HepG2 (cell line): Measurements from ENCODE around the gene ABHD1. TPM values are rescaled to one million over a fixed set of nuclear protein-coding genes. Genes with fewer than 3 reads are reported as not detected.

ENCODE experiments used
- E2F1 ChIP-seq: sonication (generic); formaldehyde crosslinking; IDR thresholded peaks from 2 replicates; pipeline ENCODE4 v1.5.0; 2020; ENCODE audit warnings: missing genetic modification reagents
- FIP1L1 ChIP-seq: fragments of 200-400 bp; formaldehyde crosslinking; IDR thresholded peaks from 2 replicates; pipeline ENCODE4 v1.6.1; 2018; ENCODE audit warnings: low read depth, mild to moderate bottlenecking, low read length, moderate library complexity, borderline replicate concordance; ENCODE audit not compliant: insufficient read depth
- FOXP1 ChIP-seq, 2 experiments: fragments of 450-650 bp in 1 of 2; IDR thresholded peaks; 2 replicates each; pipeline ENCODE4 v1.6.1; 2017 to 2018; ENCODE audit warnings: antibody characterized with exemption in 1 of 2
- HNF4A ChIP-seq: sonication (generic); formaldehyde crosslinking; IDR thresholded peaks from 2 replicates; pipeline ENCODE4 v1.4.0; 2020; ENCODE audit warnings: missing genetic modification reagents
- HNF4G ChIP-seq, 2 experiments: sonication (generic) in 1 of 2; formaldehyde crosslinking in 1 of 2; IDR thresholded peaks; 2 replicates each; pipeline versions ENCODE4 v1.4.0 to v1.6.1; 2011 to 2020; ENCODE audit warnings: borderline replicate concordance in 2 of 2, low read depth in 2 of 2, mild to moderate bottlenecking in 2 of 2, low read length in 1 of 2, missing genetic modification reagents in 1 of 2, moderate library complexity in 1 of 2
- NCOA2 ChIP-seq: sonication (generic); formaldehyde crosslinking; IDR thresholded peaks from 2 replicates; pipeline ENCODE4 v1.8.0; 2022; ENCODE audit warnings: inconsistent platforms
- NFE2L1 ChIP-seq: sonication (generic); formaldehyde crosslinking; IDR thresholded peaks from 2 replicates; pipeline ENCODE4 v1.4.0; 2020; ENCODE audit warnings: missing genetic modification reagents, mild to moderate bottlenecking, borderline replicate concordance
- NFE2L2 ChIP-seq: fragments of 150-350 bp; IDR thresholded peaks from 2 replicates; pipeline ENCODE4 v1.6.1; 2014; ENCODE audit warnings: low read length
- NR2F6 ChIP-seq, 2 experiments: IDR thresholded peaks; 2 replicates each; pipeline ENCODE4 v1.6.1; 2016; ENCODE audit warnings: antibody characterized with exemption in 1 of 2, mild to moderate bottlenecking in 1 of 2
- PAXIP1 ChIP-seq: sonication (generic); formaldehyde crosslinking; conservative IDR thresholded peaks from 2 replicates; pipeline ENCODE4 v1.4.0; 2020; ENCODE audit warnings: mild to moderate bottlenecking, missing genetic modification reagents, moderate library complexity
- PPARG ChIP-seq: conservative IDR thresholded peaks from 2 replicates; pipeline ENCODE4 v1.6.1; 2016; ENCODE audit warnings: missing biosample characterization, missing genetic modification reagents
- SMARCE1 ChIP-seq: fragments of 450-650 bp; IDR thresholded peaks from 2 replicates; pipeline ENCODE4 v1.6.1; 2017; ENCODE audit warnings: borderline replicate concordance
- SNAPC5 ChIP-seq: sonication (generic); formaldehyde crosslinking; IDR thresholded peaks from 2 replicates; pipeline ENCODE4 v1.8.1; 2023; ENCODE audit warnings: mild to moderate bottlenecking, missing genetic modification reagents, borderline replicate concordance
- SOX13 ChIP-seq, 3 experiments: fragments of 450-650 bp in 1 of 3; sonication (generic) in 1 of 3; formaldehyde crosslinking in 1 of 3; IDR thresholded peaks in 2 of 3; conservative IDR thresholded peaks in 1 of 3; 2 replicates each; pipeline versions ENCODE4 v1.5.0 to v1.6.1; 2016 to 2020; ENCODE audit warnings: antibody characterized with exemption in 1 of 3, mild to moderate bottlenecking in 1 of 3, missing compliant biosample characterization in 1 of 3, missing genetic modification reagents in 1 of 3, moderate library complexity in 1 of 3
- SOX6 ChIP-seq, 2 experiments: fragments of 450-650 bp in 1 of 2; sonication (generic) in 1 of 2; formaldehyde crosslinking in 1 of 2; IDR thresholded peaks; 2 replicates each; pipeline versions ENCODE4 v1.4.0 to v1.6.1; 2017 to 2020; ENCODE audit warnings: antibody characterized with exemption in 1 of 2, mild to moderate bottlenecking in 1 of 2, missing genetic modification reagents in 1 of 2
- TSC22D2 ChIP-seq: sonication (generic); formaldehyde crosslinking; IDR thresholded peaks from 2 replicates; pipeline ENCODE4 v1.5.1; 2020; ENCODE audit warnings: missing genetic modification reagents, mild to moderate bottlenecking, borderline replicate concordance
- ZBED4 ChIP-seq: sonication (generic); formaldehyde crosslinking; IDR thresholded peaks from 2 replicates; pipeline ENCODE4 v1.4.0; 2020; ENCODE audit warnings: missing genetic modification reagents, borderline replicate concordance
- ZBTB42 ChIP-seq: sonication (generic); formaldehyde crosslinking; IDR thresholded peaks from 2 replicates; pipeline ENCODE4 v1.5.0; 2020; ENCODE audit warnings: mild to moderate bottlenecking, missing genetic modification reagents
- ZNF30 ChIP-seq: sonication (generic); formaldehyde crosslinking; IDR thresholded peaks from 2 replicates; pipeline ENCODE4 v1.5.0; 2020; ENCODE audit warnings: mild to moderate bottlenecking, missing genetic modification reagents
- polyA plus RNA-seq, 8 experiments: library from polyadenylated mRNA; depleted of rRNA in 3 of 8; stranded (reverse) in 7 of 8; unstranded in 1 of 8; fragments of >200 nt; fragmentation: Illumina TruSeq in 4 of 8; extraction: Trizol in 4 of 8; gene quantifications; 2 replicates each; pipeline versions ENCODE4 v1.2.1 to v1.2.3, GENCODE V29; 2011 to 2016; ENCODE audit warnings: low read depth in 4 of 8, missing spikeins in 1 of 8, mixed read lengths in 1 of 8; ENCODE audit not compliant: insufficient read depth in 1 of 8
- total RNA-seq, 5 experiments: library from RNA; depleted of rRNA; stranded (reverse); fragments of >200 nt; fragmentation: Illumina TruSeq; extraction: Trizol; gene quantifications; 2 replicates each; pipeline ENCODE4 v1.2.3, GENCODE V29; 2016; ENCODE audit warnings: low read depth in 1 of 5

ABHD1 gene
- total and polyA plus RNA-seq, 2 of the 13 experiments (the other 11 are each of a cell fraction or from before 2014, with no cell fraction given), result 0.04 to 0.81 TPM

GRCh38 chr2:27179344-27180000 lies 55.9 kb downstream of the ABHD1 start (continued):
- TF ChIP-seq PAXIP1 (CRISPR knock-in tag), result peak; percentile 68
- peak; percentile 41 for TF ChIP-seq HNF4A
- no peak for TF ChIP-seq ZBED4 (CRISPR knock-in tag)
- no peak for TF ChIP-seq ZBTB42
- TF ChIP-seq SMARCE1, result no peak
- peak; percentile 64 for TF ChIP-seq NCOA2 (CRISPR knock-in tag)
- TF ChIP-seq SOX6 (IDR thresholded peaks at IDR 0.05), result no peak
- TF ChIP-seq SOX6 (CRISPR knock-in tag; IDR thresholded peaks at IDR 0.05), result peak; percentile 79
- no peak for TF ChIP-seq SOX13 (IDR thresholded peaks at IDR 0.05)
- TF ChIP-seq SOX13 (CRISPR knock-in tag; conservative IDR thresholded peaks at IDR 0.05 in 1 of 2, IDR thresholded peaks at IDR 0.05 in 1 of 2), result peak in 1 of 2 experiments; percentile 71; a peak in 2 of 4 replicates
- no peak for TF ChIP-seq ZNF30 (CRISPR knock-in tag)
- no peak for TF ChIP-seq NFE2L1 (CRISPR knock-in tag)
- no peak for TF ChIP-seq FIP1L1
- TF ChIP-seq NR2F6 (IDR thresholded peaks at IDR 0.05), result peak; percentile 89
- TF ChIP-seq NR2F6 (CRISPR knock-in tag; IDR thresholded peaks at IDR 0.05), result peak; percentile 86
- 0 out of 2 replicates have a peak, but pooled peaks have one; percentile 21 for TF ChIP-seq NFE2L2
- no peak for TF ChIP-seq E2F1
- no peak for TF ChIP-seq HNF4G (IDR thresholded peaks at IDR 0.05; ENCODE audit: borderline replicate concordance, low read depth, low read length)
- TF ChIP-seq HNF4G (CRISPR knock-in tag; IDR thresholded peaks at IDR 0.05; ENCODE audit: borderline replicate concordance, low read depth), result 0 out of 2 replicates have a peak, but pooled peaks have one; percentile 21
- TF ChIP-seq PPARG, result 0 out of 2 replicates have a peak, but pooled peaks have one; percentile 16
- TF ChIP-seq TSC22D2 (CRISPR knock-in tag), result no peak
- TF ChIP-seq FOXP1 (IDR thresholded peaks at IDR 0.05), result no peak
- TF ChIP-seq FOXP1 (CRISPR knock-in tag; IDR thresholded peaks at IDR 0.05), result peak; percentile 57; the same call in 1 of the 2 replicates
- no peak for TF ChIP-seq SNAPC5 (CRISPR knock-in tag)
